Measurements from ENCODE around the gene GRIN1.

DNA sequence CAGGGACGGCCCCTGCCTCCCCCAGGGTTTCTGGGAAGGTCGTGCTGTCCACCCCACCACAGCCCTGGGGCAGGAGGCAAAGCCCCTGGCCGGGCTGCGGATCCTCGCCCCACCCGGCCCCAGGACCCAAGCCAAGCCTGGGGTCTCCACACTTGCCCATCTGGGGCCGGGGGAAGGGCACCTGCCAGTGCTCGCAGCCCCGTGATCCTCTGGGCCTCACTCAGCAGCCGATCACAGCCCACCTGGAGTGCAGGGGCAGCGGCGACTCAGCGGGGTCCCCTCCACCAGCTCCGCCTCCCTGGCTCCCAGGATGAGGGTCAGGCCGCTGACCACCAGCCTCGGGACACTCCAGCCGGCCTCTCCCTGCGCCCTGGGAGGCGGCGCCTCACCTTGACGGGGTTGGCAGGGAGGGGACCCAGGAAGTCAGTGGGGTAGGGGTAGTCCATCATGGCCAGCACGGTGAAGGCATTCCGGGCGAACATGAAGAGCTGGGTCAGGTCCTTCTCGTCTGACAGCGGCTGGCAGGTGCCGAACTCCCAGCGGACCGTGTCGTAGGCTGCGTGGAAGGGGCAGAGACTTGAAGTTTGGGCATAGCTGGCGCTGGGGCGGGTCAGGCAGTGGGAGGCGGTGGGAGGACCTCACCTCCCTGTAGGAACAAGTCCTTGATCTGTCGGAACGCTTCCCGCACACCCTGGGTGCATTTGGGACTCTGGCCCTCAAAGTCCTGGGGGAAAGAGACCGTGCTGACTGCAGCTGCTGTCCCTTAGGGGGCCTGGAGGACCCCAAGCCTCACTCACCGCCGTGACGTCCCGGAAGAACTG lies 26.2 kb upstream of the GRIN1 start:
- TF ChIP-seq, protein P1, sequence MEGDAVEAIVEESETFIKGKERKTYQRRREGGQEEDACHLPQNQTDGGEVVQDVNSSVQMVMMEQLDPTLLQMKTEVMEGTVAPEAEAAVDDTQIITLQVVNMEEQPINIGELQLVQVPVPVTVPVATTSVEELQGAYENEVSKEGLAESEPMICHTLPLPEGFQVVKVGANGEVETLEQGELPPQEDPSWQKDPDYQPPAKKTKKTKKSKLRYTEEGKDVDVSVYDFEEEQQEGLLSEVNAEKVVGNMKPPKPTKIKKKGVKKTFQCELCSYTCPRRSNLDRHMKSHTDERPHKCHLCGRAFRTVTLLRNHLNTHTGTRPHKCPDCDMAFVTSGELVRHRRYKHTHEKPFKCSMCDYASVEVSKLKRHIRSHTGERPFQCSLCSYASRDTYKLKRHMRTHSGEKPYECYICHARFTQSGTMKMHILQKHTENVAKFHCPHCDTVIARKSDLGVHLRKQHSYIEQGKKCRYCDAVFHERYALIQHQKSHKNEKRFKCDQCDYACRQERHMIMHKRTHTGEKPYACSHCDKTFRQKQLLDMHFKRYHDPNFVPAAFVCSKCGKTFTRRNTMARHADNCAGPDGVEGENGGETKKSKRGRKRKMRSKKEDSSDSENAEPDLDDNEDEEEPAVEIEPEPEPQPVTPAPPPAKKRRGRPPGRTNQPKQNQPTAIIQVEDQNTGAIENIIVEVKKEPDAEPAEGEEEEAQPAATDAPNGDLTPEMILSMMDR (conservative IDR thresholded peaks at IDR 0.05 in 1 of 2, IDR thresholded peaks at IDR 0.05 in 1 of 2; ENCODE audit: extremely low read depth in 1 of 2, insufficient read depth in 1 of 2, low read depth in 1 of 2, low read length in 2 of 2), result no peak
- no peak for TF ChIP-seq EZH2 (IDR thresholded peaks at IDR 0.05; ENCODE audit: borderline replicate concordance, low read length)

Measured in mammary epithelial cell (primary cell).